HFF-Myc (cell line): ENCODE measurements around the gene GALNS.

ENCODE experiments used
- DNase-seq: peaks from one replicate; pipeline ENCODE4 v3.0.0-alpha.2; 2011; ENCODE audit warnings: low read depth; ENCODE audit errors: extremely low read depth
- H3K4me3 ChIP-seq: replicated peaks from 2 replicates; pipeline ENCODE4 v1.5.1; 2011; ENCODE audit warnings: low read depth, mild to moderate bottlenecking, control low read depth, low read length
- CTCF ChIP-seq: IDR thresholded peaks from 2 replicates; pipeline ENCODE4 v1.5.1; 2012; ENCODE audit warnings: mild to moderate bottlenecking, low read depth, low read length, control low read depth; ENCODE audit errors: missing control alignments

GALNS gene

GRCh38 chr16:88841521-88842307 is 15.0 kb downstream of the GALNS start:
- no peak overlapping the region for H3K4me3 ChIP-seq
- no peak for TF ChIP-seq CTCF
- DNase-seq, result no peak

DNA sequence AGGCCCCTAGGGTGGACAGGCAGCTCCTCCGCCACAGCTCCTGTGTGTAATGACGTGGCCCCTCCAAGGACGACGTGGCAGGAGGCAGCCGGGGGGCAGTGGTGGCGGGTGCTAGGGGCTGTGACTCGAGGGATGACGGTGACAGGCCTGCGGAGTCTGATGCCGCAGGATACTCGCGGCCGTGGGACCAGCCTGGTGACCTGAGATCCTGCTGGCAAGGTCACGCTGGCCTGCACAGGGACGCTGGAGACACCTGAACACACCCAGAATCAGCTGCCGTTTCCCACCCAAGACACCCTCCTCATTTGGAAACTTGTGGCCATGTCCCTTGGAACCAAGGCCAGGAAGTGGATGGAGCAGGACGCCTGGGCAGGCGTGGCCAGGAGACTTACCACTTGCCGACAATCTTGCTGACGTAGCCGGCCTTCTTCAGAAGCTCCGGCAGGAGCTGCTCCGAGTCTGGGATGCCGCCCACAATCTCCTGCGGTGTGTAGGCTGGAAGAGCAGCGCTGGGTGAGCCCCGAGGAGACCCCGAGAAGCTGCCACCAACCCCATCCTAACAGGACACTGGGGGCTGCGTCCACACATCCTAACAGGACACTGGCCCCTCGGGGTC is 16.0 kb downstream of the GALNS start:
- no peak for TF ChIP-seq CTCF
- DNase-seq, result no peak

DNA sequence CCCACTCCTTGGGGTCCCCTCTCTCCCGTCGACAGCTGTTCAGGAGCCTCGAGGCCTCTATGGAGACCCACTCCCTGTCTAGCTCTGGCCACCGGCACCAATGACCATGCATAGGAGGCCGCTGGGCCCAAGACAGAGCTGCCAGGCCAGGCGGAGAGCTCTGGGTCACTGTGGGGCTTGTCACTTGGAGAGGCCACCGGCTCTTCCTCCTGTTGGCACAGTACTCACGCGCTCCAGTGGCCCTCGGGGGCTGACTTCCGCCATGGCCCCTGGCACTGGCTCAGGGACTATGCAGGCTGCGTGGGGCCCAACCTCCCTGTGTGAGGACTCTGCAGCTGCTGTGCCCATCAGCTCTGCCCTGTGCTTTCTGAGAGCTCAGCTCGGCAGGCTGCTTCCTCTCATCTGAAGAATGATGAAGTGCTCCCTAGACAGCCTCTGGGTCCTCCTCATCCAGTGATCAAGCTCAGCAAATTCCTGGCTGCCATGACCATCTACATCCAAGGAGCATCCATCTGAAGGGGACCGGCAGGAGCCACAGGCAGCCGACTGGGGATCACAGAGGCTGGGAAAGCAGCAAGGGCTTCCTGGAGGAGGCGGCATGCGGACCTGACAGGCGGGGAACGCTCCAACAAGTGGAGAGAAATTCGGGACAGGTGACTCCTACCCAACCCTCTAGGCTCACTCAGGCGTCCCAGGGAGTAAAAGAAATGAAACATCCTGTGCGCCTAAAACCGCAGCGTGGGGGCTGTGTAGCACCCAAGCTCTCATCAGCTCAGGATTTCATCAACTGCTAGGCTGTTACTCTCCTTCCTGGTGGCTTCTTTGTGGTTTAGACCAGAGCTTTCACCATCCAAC is 16.8 kb downstream of the GALNS start:
- DNase-seq, result no peak
- no peak overlapping the region for H3K4me3 ChIP-seq
- no peak for TF ChIP-seq CTCF

More for the DNA sequence above, 16.0 kb downstream of the GALNS start:
- H3K4me3 ChIP-seq, result no peak overlapping the region

DNA sequence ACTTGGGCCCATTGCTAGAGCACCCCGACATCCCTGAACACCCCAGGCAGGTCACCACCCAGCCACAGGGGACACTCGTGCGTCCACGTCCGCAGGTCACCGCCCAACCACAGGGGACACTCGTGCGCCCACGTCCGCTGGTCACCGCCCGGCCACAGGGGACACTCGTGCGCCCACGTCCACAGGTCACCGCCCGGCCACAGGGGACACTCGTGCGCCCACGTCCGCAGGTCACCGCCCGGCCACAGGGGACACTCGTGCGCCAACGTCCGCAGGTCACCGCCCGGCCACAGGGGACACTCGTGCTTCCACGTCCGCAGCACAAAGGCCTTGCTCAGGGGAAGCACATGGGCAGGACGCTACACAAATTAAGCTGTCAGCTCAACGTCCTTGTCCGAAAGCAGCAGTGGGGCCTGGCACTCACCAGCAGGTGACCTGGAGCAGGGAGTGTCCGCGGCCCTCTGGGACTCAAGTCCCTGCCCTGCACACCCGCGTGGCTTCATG is 17.7 kb downstream of the GALNS start:
- no peak overlapping the region for H3K4me3 ChIP-seq
- DNase-seq, result no peak
- no peak for TF ChIP-seq CTCF

DNA sequence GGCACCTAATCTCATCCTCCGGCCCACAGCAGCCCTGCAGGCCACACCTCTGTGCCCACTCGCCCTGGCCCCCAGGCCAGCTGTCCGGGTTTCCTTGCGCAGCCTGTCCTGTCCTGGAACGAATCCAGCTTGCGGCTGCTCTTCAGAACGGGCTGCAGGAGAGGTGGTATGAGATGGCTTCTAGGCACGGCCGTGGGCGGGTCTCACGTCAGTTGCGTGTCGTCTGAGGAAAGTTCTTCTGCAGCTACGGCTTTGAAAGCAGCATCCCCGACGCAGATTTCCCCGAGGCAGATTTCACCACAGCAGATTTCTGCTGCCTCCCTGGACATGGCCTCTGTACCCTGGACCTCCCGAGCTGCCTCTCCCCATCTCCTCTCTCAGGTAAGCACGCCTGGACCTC is 18.2 kb downstream of the GALNS start:
- no peak for DNase-seq
- no peak for TF ChIP-seq CTCF
- H3K4me3 ChIP-seq, result no peak overlapping the region

DNA sequence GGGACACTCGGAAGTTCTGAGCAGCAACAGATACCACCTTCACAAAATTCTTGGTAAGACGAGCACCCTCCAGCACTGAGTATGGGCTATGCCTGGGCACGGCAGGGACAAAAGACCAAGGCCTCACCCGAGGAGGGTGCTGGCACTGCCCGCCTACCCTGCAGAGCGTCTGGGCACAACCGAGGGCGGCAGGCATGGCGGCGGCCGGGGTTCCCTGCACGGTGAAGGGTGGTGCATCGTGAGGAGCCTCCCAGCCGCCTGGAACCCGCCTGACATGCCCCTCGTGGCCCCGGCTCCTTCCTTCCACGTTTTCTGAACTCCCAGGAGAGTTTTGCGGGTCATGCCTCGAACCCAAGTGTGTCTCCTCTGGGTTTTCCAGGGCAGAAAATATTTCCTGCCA is 18.9 kb downstream of the GALNS start:
- DNase-seq, result no peak
- no peak overlapping the region for H3K4me3 ChIP-seq
- no peak for TF ChIP-seq CTCF
